Measurements from ENCODE around the gene ENTPD2.

The ENTPD2 gene

GRCh38 chr9:137083394-137084004, 29.6 kb upstream of the ENTPD2 start (continued):
- TF ChIP-seq PATZ1 (tag by site-specific recombination; IDR thresholded peaks at IDR 0.05) (no peak; the same call in 1 of the 2 replicates), ZNF639 (tag by site-specific recombination; IDR thresholded peaks at IDR 0.05) (0 out of 2 replicates have a peak, but pooled peaks have one; percentile 18), ZNF488 (tag by site-specific recombination; IDR thresholded peaks at IDR 0.05) (no peak), ZIC2 (tag by site-specific recombination; IDR thresholded peaks at IDR 0.05) (peak; percentile 77), REPIN1 (tag by site-specific recombination; IDR thresholded peaks at IDR 0.05; ENCODE audit: low read depth) (no peak), SCRT1 (tag by site-specific recombination; IDR thresholded peaks at IDR 0.05; ENCODE audit: borderline replicate concordance) (no peak), ZFHX2 (tag by site-specific recombination; conservative IDR thresholded peaks at IDR 0.05) (peak; percentile 54), ZNF341 (tag by site-specific recombination; IDR thresholded peaks at IDR 0.05; ENCODE audit: low read depth) (peak; percentile 62), ZBTB20 (tag by site-specific recombination; IDR thresholded peaks at IDR 0.05) (no peak), ZNF660 (tag by site-specific recombination; IDR thresholded peaks at IDR 0.05) (peak; percentile 61), SP7 (tag by site-specific recombination; IDR thresholded peaks at IDR 0.05) (peak; percentile 55; the same call in 1 of the 2 replicates), OSR2 (tag by site-specific recombination; IDR thresholded peaks at IDR 0.05) (0 out of 2 replicates have a peak, but pooled peaks have one; percentile 36), TCF7L2 (IDR thresholded peaks at IDR 0.05; ENCODE audit: borderline replicate concordance, low read depth, low read length) (no peak), ZNF335 (tag by site-specific recombination; conservative IDR thresholded peaks at IDR 0.05) (peak; percentile 72), ZNF629 (tag by site-specific recombination; IDR thresholded peaks at IDR 0.05) (peak; percentile 54), ZNF10 (tag by site-specific recombination; IDR thresholded peaks at IDR 0.05) (peak; percentile 94), HIC1 (tag by site-specific recombination; IDR thresholded peaks at IDR 0.05) (peak; percentile 37; the same call in 1 of the 2 replicates), INSM2 (tag by site-specific recombination; IDR thresholded peaks at IDR 0.05) (peak; percentile 41; the same call in 1 of the 2 replicates), ZNF707 (tag by site-specific recombination; IDR thresholded peaks at IDR 0.05) (no peak), ZNF600 (tag by site-specific recombination; IDR thresholded peaks at IDR 0.05) (peak; percentile 30; the same call in 1 of the 2 replicates), KLF8 (tag by site-specific recombination; IDR thresholded peaks at IDR 0.05) (peak; percentile 79), GLIS1 (tag by site-specific recombination; IDR thresholded peaks at IDR 0.05) (0 out of 2 replicates have a peak, but pooled peaks have one; percentile 15), ZNF394 (tag by site-specific recombination; IDR thresholded peaks at IDR 0.05; ENCODE audit: borderline replicate concordance) (peak; percentile 46; the same call in 1 of the 2 replicates)
